ENCODE data around the gene PRELP. TPM values are rescaled to one million over a fixed set of nuclear protein-coding genes. Genes with fewer than 3 reads are reported as not detected.

The PRELP gene
- total RNA-seq, 1 donor from 2014 or later: 0.11 TPM

DNA sequence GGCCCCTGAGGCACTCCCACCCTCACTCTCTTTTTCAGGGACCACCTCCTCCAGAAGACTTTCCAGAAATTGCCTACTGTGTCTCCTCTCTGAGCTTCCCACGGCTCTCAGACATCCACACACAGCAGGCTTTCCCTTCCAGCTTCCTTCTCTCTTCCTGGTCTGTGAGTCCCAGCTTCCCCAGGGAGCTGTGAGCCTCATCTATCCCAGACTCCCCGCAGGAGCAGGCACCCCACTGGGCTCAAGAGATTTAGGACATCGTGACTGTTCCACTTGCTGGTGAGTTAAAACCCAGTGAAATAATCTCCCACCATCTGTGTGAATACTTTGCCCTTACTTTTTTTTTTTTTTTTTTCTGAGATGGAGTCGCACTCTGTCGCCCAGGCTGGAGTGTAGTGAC is 22.0 kb upstream of the PRELP start:
- DNase-seq (ENCODE audit: low read depth): no peak

DNA sequence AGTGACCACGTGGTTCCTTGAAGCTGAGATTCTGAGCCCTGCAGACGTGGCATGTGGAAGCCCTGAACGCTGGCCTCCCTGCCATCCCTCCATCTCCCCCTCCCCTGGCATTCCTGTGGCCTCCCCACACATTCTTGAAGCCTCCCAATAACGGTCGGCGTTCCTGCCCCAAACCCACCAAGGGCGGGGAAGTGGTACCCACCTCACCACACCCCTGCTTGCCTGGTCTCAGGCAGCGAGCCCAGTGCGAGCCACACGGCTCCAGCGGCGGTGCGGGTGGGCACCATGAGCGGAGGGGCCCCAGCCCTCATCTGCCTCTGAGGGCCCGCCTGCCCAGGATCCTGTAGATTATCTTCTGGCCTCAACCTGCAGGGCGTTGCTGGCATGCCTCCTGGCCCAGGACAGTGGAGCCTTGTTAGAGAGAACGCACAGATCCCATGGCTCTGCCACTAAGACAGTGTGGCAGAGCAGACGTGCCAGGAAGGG is 20.6 kb upstream of the PRELP start:
- peak; percentile 83 for DNase-seq (ENCODE audit: low read depth)

GRCh38 chr1:203455706-203456105 is 19.9 kb upstream of the PRELP start:
- DNase-seq (ENCODE audit: low read depth): no peak

DNA sequence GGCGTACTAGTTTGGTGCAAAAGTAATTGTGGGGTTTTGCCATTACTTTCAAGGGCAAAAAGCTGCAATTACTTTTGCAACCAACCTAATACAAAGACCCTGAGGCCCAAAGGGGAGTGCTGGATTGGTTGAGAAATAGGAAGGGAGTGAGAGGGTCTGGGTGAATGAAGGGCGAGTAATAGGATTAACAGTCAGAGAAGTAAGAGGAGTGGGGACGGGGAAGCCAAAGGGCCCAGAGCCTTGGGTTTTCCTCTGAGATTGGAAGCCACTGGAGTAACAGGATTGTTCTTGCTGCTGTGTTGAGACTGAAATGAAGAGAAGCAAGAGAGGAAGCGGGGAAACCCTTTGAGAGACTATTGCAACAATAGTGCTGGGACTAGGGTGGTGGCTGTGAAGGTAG is 19.0 kb upstream of the PRELP start:
- no peak for DNase-seq (ENCODE audit: low read depth)

- no peak for DNase-seq (ENCODE audit: low read depth)
These were observed 17.5 kb upstream of the PRELP start for GRCh38 chr1:203458078-203458477.

DNA sequence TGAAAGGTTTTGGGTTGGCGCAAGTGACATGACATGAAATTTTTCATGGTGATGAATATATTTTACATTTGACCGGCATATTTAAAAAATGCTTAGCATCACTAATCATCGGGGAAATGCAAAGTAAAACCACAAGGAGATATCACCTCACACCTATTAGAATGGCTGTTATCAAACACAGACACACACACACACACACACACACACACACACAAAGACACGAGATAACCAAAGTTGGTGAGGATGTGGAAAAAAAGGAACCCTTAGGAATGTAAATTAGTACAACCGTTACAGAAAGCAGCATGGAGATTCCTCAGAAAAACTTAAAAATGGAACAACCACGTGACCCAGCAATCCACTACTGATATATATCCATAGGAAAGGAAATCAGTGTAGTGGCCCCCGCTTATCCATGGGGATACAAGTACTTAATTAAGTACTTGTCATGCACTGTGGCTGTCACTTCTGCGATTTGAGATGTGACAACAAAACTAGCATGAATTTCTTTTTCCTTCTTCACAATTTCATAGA is 15.9 kb upstream of the PRELP start:
- DNase-seq (ENCODE audit: low read depth): no peak

DNA sequence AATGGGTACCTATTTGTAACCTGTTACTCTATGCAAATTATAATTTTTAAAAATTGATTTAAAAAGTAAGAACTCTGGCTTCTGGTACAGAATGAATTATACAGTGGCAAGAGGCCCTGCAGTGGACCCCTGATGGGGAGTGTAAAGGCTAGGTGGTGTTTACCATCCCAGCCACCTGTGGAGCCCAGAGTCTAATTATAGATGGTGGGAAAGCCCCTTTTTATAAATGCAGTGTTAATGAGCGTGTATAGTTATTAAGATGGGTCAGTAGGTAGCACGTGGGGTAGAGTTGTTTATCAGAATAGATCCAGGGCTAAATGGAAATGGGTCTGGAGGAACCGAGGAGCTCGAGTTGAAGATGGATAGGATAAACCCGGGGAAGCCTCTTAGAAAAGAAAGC is 13.9 kb upstream of the PRELP start:
- no peak for DNase-seq (ENCODE audit: low read depth)

GRCh38 chr1:203462143-203462542 is 13.5 kb upstream of the PRELP start:
- no peak for DNase-seq (ENCODE audit: low read depth)

GRCh38 chr1:203462878-203463277 is 12.7 kb upstream of the PRELP start:
- DNase-seq (ENCODE audit: low read depth): no peak

GRCh38 chr1:203463469-203464062 is 12.0 kb upstream of the PRELP start:
- DNase-seq (ENCODE audit: low read depth): peak; percentile 44

DNA sequence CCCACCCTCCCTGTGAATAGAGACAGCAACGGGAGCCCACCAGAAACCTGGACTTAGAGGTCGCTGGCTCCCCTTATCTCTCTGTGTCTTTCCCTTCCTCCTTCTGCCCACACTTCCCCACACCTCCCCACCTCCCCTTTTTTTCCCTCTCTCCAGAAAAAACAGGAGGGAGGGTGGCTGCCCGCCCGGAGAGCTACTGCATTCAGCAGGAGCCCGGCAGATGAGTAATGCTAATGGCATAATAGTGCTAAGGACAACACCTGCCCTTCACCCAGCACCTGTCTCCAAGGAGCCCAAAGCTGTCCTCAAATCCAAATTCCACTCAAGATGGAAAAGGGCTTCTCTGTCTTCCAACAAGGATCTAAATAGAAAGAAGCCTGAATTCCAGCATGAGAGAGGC is 11.4 kb upstream of the PRELP start:
- peak; percentile 46 for DNase-seq (ENCODE audit: low read depth)

- DNase-seq (ENCODE audit: low read depth): no peak
These were observed 10.9 kb upstream of the PRELP start for GRCh38 chr1:203464743-203465142.

- DNase-seq (ENCODE audit: low read depth): no peak
These were observed 10.3 kb upstream of the PRELP start for GRCh38 chr1:203465146-203465798.

- DNase-seq (ENCODE audit: low read depth): no peak
These were observed 9.7 kb upstream of the PRELP start for GRCh38 chr1:203465948-203466347.

- DNase-seq (ENCODE audit: low read depth): peak; percentile 72
These were observed 8.6 kb upstream of the PRELP start for GRCh38 chr1:203466906-203467549.

DNA sequence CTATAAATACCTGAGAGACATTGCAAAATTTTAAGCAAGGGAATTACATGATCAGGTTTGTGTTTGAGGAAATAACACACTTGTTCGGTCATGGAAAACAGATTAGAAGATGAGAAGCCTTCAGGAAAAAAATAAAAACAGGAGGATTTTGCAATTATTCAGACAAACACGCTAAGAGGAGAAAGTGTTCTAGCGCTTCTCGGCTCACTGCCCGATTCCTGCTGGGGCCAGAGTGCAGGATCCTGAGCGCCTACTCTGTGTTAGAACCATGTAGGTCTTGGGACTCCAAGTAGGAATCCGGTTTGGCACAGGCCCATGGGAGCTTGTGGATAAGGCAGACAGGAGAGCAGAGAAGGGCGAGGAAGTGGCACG is 8.1 kb upstream of the PRELP start:
- DNase-seq (ENCODE audit: low read depth): no peak

DNA sequence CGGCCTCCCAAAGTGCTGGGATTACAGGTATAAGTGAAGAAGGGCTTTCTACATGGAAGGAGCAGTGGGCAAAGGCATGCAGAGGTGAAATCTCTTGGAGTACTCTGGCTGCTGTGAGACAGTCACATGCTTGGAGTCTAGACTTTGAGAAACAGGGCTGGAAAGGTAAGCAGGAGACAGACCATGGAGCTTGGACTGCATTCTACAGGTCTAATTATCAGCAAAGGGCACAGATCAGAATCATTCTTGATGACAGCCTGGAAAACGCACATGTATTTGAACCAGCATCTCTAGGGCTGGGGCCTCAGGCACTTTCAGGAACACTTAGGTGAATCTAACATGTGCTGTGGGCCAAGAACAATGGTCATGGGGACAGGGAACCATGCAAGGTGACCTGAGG is 7.3 kb upstream of the PRELP start:
- no peak for DNase-seq (ENCODE audit: low read depth)

DNA sequence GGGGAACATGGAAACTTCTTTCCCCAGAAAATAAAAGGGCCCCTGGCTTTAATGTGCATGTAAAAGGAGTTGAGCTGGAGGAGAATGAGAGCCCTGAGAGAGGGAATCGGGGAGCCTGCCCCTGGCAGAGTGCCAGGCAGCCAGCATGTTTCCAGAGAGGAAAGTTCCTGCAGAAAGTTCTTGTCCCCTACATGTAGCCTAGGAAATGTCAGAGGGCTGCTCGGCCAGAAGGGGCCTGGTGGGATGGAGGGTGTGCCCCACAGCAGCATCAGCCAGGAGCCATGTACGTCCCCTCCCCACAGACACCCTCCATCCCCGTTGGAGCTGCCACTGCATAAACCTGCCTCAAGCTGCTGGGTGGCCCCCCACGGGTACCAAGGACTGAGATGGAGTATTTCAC is 5.4 kb upstream of the PRELP start:
- no peak for DNase-seq (ENCODE audit: low read depth)

DNA sequence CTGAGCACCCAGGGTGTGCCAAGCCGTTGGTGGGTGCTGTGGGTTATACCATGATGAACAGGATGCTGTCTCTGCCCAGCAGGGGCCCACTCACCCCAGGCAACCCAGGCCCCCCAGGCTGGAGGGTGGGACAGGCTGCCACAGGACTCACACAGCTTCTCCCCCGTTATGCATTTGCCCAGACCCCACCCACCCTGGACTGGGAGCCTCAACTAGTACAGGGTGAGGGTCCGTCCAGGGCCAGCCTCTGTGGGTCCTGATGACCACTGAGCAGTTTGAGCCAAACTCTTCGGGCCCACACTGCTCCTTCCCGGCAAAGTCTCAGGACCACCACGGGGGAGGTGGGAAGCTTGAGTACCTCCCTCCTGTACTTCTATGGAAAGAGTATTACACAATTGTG is 3.8 kb upstream of the PRELP start:
- DNase-seq (ENCODE audit: low read depth): no peak

GRCh38 chr1:203473281-203473680 is 2.3 kb upstream of the PRELP start:
- DNase-seq (ENCODE audit: low read depth): no peak

DNA sequence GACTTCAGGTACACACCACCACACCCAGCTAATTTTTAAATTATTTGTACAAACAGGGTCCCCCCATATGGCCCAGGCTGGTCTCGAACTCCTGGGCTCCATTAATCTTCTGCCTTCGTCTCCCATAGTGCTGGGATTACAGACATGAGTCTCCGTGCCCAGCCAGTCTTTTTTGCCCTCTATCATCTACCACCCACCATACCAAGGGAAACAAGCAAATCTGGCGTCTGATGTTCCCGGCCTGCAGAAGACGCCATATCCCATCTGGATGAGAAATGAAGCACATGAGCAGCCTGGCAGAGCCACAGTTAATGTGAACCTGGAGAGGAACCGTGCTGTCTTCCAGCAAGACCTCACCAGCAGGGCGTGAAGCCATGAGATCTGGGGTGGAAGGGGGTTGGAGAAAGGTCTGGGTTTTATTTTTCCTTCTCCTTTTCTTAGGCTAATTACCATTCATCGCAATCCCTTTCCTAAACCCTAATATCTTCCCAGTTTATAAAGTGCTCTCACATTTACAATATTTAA is 1.8 kb upstream of the PRELP start:
- no peak for DNase-seq (ENCODE audit: low read depth)

GRCh38 chr1:203476216-203476814 is 709 bp downstream of the PRELP start:
- no peak for DNase-seq (ENCODE audit: low read depth)

Data from myocyte (in vitro differentiated cells).